Measurements from ENCODE around the gene TBC1D22A.
"Not testable (repeated sequence)": the region's sequence is repeated elsewhere in the genome, so short reads cannot be mapped to it uniquely, and the experiment has no call there.

Gene TBC1D22A

DNA sequence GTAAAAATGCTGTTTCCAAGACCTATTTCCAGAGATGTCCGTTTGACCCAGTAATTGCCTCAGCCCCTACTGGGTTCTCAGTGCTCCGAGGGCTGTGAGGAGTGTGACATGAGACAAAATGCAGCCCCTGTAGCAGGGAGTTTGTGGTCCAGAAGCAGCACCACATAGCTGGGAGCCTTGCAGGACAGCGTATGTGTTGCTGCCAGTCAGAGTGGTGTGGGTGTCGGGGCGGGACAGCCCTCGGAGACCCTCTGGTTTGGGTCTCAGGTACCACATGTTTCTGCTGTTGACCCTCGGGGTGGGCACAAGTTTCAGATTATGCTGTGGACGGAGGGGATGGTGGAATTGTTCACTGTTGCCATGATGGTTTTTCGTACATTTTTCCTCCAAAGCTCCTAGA, 17.2 kb downstream of the TBC1D22A start:
- H3K36me3 ChIP-seq (ENCODE audit: low read depth): no peaks in the 10 kb centered on the region
- TF ChIP-seq CTCF (IDR thresholded peaks at IDR 0.05; ENCODE audit: poor library complexity, severe bottlenecking): no peak
- peaks cover 13% of the 10 kb centered on the region for H3K4me1 ChIP-seq (ENCODE audit: insufficient read depth, poor library complexity, severe bottlenecking)
- no peak for ATAC-seq (ENCODE audit: low read depth)
- H3K9me3 ChIP-seq (ENCODE audit: severe bottlenecking): no peaks in the 10 kb centered on the region
- DNase-seq (ENCODE audit: low spot score): no peak
- H3K27me3 ChIP-seq (ENCODE audit: insufficient read depth, poor library complexity, severe bottlenecking): no peaks in the 10 kb centered on the region
- H3K4me3 ChIP-seq (ENCODE audit: severe bottlenecking): no peak overlapping the region
- no peak overlapping the region for H3K27ac ChIP-seq (ENCODE audit: poor library complexity, severe bottlenecking)

DNA sequence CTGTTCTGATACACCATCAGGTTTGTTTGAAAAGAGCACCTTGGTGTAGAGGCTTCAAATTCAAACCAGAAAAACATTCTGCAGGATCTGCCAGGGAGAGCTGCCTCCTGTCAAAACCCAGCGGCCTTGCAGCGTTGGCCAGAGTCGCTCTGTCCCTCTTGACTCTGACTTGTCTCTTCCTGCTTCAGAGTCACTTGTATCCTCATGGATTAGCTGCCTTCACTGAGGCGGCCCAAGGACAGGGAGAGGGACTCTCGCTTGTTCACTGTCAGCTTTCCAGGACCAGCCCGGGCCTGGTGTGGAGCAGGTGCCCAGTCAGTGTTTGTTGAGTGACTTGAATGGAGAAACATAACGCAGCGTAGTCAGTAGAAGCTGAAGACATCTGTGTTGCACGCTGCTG, 18.0 kb downstream of the TBC1D22A start:
- Histone ChIP-seq H3K27ac (ENCODE audit: poor library complexity, severe bottlenecking) (no peak overlapping the region), H3K36me3 (ENCODE audit: low read depth) (no peaks in the 10 kb centered on the region), H3K9me3 (ENCODE audit: severe bottlenecking) (no peaks in the 10 kb centered on the region), H3K4me1 (ENCODE audit: insufficient read depth, poor library complexity, severe bottlenecking) (peaks cover 5% of the 10 kb centered on the region), H3K27me3 (ENCODE audit: insufficient read depth, poor library complexity, severe bottlenecking) (no peaks in the 10 kb centered on the region), H3K4me3 (ENCODE audit: severe bottlenecking) (no peak overlapping the region)
- DNase-seq (ENCODE audit: low spot score): no peak
- no peak for TF ChIP-seq CTCF (IDR thresholded peaks at IDR 0.05; ENCODE audit: poor library complexity, severe bottlenecking)
- no peak for ATAC-seq (ENCODE audit: low read depth)

DNA sequence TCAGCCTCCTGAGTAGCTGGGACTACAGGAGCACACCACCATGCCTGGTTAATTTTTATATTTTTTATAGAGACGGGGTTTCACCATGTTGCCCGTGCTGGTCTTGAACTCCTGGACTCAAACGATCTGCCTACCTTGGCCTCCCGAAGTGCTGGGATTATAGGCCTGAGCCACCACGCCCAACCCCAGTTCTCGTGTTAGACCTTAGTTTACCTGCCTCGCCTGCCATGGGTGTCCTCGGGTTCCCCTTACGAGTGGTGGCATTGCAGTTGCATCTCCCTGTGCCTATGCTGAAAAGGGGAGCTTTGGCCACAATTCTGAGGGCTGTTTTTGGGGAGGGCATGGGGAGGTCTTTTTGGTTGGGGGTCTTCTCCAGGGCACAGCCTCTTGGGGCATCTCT, 18.8 kb downstream of the TBC1D22A start:
- Histone ChIP-seq H3K4me1 (ENCODE audit: insufficient read depth, poor library complexity, severe bottlenecking) (no peaks in the 10 kb centered on the region), H3K36me3 (ENCODE audit: low read depth) (no peaks in the 10 kb centered on the region), H3K4me3 (ENCODE audit: severe bottlenecking) (no peak overlapping the region), H3K27me3 (ENCODE audit: insufficient read depth, poor library complexity, severe bottlenecking) (no peaks in the 10 kb centered on the region), H3K27ac (ENCODE audit: poor library complexity, severe bottlenecking) (no peak overlapping the region), H3K9me3 (ENCODE audit: severe bottlenecking) (peaks cover 3% of the 10 kb centered on the region)
- no peak for DNase-seq (ENCODE audit: low spot score)
- no peak for ATAC-seq (ENCODE audit: low read depth)
- no peak for TF ChIP-seq CTCF (IDR thresholded peaks at IDR 0.05; ENCODE audit: poor library complexity, severe bottlenecking)

DNA sequence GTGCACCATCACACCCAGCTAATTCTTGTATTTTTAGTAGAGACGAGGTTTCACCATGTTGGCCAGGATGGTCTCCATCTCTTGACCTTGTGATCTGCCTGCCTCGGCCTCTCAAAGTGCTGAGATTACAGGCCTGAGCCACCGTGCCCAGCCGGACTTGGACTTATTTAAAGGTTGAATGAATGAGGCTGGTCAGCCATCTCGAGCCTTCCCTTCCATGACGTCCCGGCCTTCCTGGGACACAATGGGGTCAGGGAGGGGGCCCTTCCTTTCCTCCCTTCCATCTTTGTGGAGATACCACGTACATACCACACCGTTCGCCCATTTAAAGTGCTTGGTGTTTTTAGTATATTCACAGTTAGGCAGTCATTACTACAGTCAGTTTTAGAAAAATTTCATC, 19.8 kb downstream of the TBC1D22A start:
- H3K36me3 ChIP-seq (ENCODE audit: low read depth); H3K27ac ChIP-seq (ENCODE audit: poor library complexity, severe bottlenecking); ATAC-seq (ENCODE audit: low read depth); H3K4me3 ChIP-seq (ENCODE audit: severe bottlenecking); H3K27me3 ChIP-seq (ENCODE audit: insufficient read depth, poor library complexity, severe bottlenecking); H3K9me3 ChIP-seq (ENCODE audit: severe bottlenecking); DNase-seq (ENCODE audit: low spot score); H3K4me1 ChIP-seq (ENCODE audit: insufficient read depth, poor library complexity, severe bottlenecking): not testable (repeated sequence)

- ATAC-seq (ENCODE audit: low read depth) (no peak), DNase-seq (ENCODE audit: low spot score) (no peak)
- H3K9me3 ChIP-seq (ENCODE audit: severe bottlenecking): peaks cover 3% of the 10 kb centered on the region
- no peaks in the 10 kb centered on the region for H3K4me1 ChIP-seq (ENCODE audit: insufficient read depth, poor library complexity, severe bottlenecking)
- H3K36me3 ChIP-seq (ENCODE audit: low read depth): no peaks in the 10 kb centered on the region
- TF ChIP-seq CTCF (IDR thresholded peaks at IDR 0.05; ENCODE audit: poor library complexity, severe bottlenecking): no peak
- H3K27me3 ChIP-seq (ENCODE audit: insufficient read depth, poor library complexity, severe bottlenecking): no peaks in the 10 kb centered on the region
- no peak overlapping the region for H3K4me3 ChIP-seq (ENCODE audit: severe bottlenecking)
- H3K27ac ChIP-seq (ENCODE audit: poor library complexity, severe bottlenecking): no peak overlapping the region
Measured at GRCh38 chr22:46783721-46784120, 21.3 kb downstream of the TBC1D22A start.

All from RWPE2 (cell line).